OCI-LY1 (cell line): ENCODE results near the gene CNTNAP2.

Source experiments
- H2AFZ ChIP-seq: fragments of 200-600 bp; sonication (generic), shearing (Covaris generic); 2 replicates; pipeline ENCODE4 v1.6.0; 2014; ENCODE audit warnings: antibody characterized with exemption, mild to moderate bottlenecking, low read length
- H3F3A ChIP-seq: fragments of 200-600 bp; sonication (generic), shearing (Covaris generic); 2 replicates; pipeline ENCODE4 v1.6.0; 2014; ENCODE audit warnings: mild to moderate bottlenecking, antibody characterized with exemption, low read length, moderate library complexity; ENCODE audit not compliant: insufficient read depth
- H3K27ac ChIP-seq: fragments of 200-600 bp; sonication (generic); 2 replicates; pipeline ENCODE4 v1.5.1; 2014; ENCODE audit warnings: low read length, mixed run types, mild to moderate bottlenecking, low read depth; ENCODE audit not compliant: poor library complexity, severe bottlenecking
- H3K27me3 ChIP-seq: fragments of 200-600 bp; sonication (generic); 2 replicates; pipeline ENCODE4 v1.6.0; 2014; ENCODE audit warnings: antibody characterized with exemption, mild to moderate bottlenecking, low read length, moderate library complexity; ENCODE audit not compliant: insufficient read depth
- H3K36me3 ChIP-seq: fragments of 200-600 bp; sonication (generic); 2 replicates; pipeline ENCODE4 v1.6.1; 2014; ENCODE audit warnings: mild to moderate bottlenecking, antibody characterized with exemption, low read length, moderate library complexity, mixed read lengths; ENCODE audit not compliant: insufficient read depth
- H3K4me1 ChIP-seq: fragments of 200-600 bp; sonication (generic); 2 replicates; pipeline ENCODE4 v1.5.1; 2014; ENCODE audit warnings: mild to moderate bottlenecking, low read length, moderate library complexity; ENCODE audit not compliant: insufficient read depth, severe bottlenecking
- H3K4me2 ChIP-seq: fragments of 200-600 bp; sonication (generic), shearing (Covaris generic); 2 replicates; pipeline ENCODE4 v1.6.1; 2014; ENCODE audit warnings: low read length
- H3K4me3 ChIP-seq: fragments of 200-600 bp; sonication (generic); 2 replicates; pipeline ENCODE4 v1.5.1; 2014; ENCODE audit warnings: low read length, low read depth, mild to moderate bottlenecking, mixed read lengths; ENCODE audit not compliant: poor library complexity, severe bottlenecking
- H3K79me2 ChIP-seq: fragments of 200-600 bp; shearing (Covaris generic); 2 replicates; pipeline ENCODE4 v1.6.1; 2016; ENCODE audit warnings: mixed run types, low read length, mixed read lengths; ENCODE audit not compliant: insufficient read depth
- H3K9ac ChIP-seq: fragments of 200-600 bp; sonication (generic), shearing (Covaris generic); 2 replicates; pipeline ENCODE4 v1.6.1; 2014; ENCODE audit warnings: mild to moderate bottlenecking, low read length, mixed read lengths
- H3K9me2 ChIP-seq: fragments of 200-600 bp; sonication (generic), shearing (Covaris generic); 2 replicates; pipeline ENCODE4 v1.6.1; 2014; ENCODE audit warnings: low read depth, mild to moderate bottlenecking, low read length, mixed read lengths
- H3K9me3 ChIP-seq: fragments of 200-600 bp; shearing (Covaris generic); 2 replicates; pipeline ENCODE4 v1.6.1; 2014; ENCODE audit warnings: low read length, mixed read lengths
- H4K20me1 ChIP-seq: fragments of 200-600 bp; sonication (generic), shearing (Covaris generic); 2 replicates; pipeline ENCODE4 v1.6.0; 2016; ENCODE audit warnings: mild to moderate bottlenecking, low read length; ENCODE audit not compliant: insufficient read depth
- CTCF ChIP-seq: fragments of 200-600 bp; sonication (generic), shearing (Covaris generic); IDR thresholded peaks from 2 replicates; pipeline ENCODE4 v1.5.1; 2017; ENCODE audit warnings: mild to moderate bottlenecking, antibody characterized with exemption, low read length, moderate library complexity, mixed read lengths
- EZH2 ChIP-seq: fragments of 200-600 bp; sonication (generic), shearing (Covaris generic); IDR thresholded peaks from 2 replicates; pipeline ENCODE4 v1.8.0; 2017; ENCODE audit warnings: borderline replicate concordance, mixed run types, mild to moderate bottlenecking, antibody characterized with exemption, low read length, moderate library complexity, mixed read lengths

Gene CNTNAP2

GRCh38 chr7:146654048-146654447, 537.4 kb downstream of the CNTNAP2 start:
- no peaks in the 10 kb centered on the region for H3F3A ChIP-seq
- H3K4me1 ChIP-seq = peaks cover 75% of the 10 kb centered on the region
- H3K4me3 ChIP-seq = no peak overlapping the region
- no peaks in the 10 kb centered on the region for H3K79me2 ChIP-seq
- peaks cover 15% of the 10 kb centered on the region; the same call in 1 of the 2 replicates for H3K9me3 ChIP-seq
- no peaks in the 10 kb centered on the region for H4K20me1 ChIP-seq
- no peaks in the 10 kb centered on the region for H3K9me2 ChIP-seq
- no peaks in the 10 kb centered on the region for H3K27me3 ChIP-seq
- peaks cover 36% of the 10 kb centered on the region for H3K36me3 ChIP-seq
- no peak for TF ChIP-seq CTCF
- TF ChIP-seq EZH2 = no peak
- peak overlapping the region; percentile 70; the same call in 1 of the 2 replicates for H2AFZ ChIP-seq
- H3K4me2 ChIP-seq = peak overlapping the region; percentile 5; the same call in 1 of the 2 replicates
- peak overlapping the region; percentile 98 for H3K27ac ChIP-seq
- H3K9ac ChIP-seq = peak overlapping the region; percentile 32; the same call in 1 of the 2 replicates

- H3K79me2 ChIP-seq = no peaks in the 10 kb centered on the region
- H4K20me1 ChIP-seq = no peaks in the 10 kb centered on the region
- peaks cover 89% of the 10 kb centered on the region for H3K4me1 ChIP-seq
- H3K4me2 ChIP-seq = peak overlapping the region; percentile 62
- H3K9ac ChIP-seq = peak overlapping the region; percentile 67
- H3F3A ChIP-seq = no peaks in the 10 kb centered on the region
- H3K27me3 ChIP-seq = no peaks in the 10 kb centered on the region
- no peaks in the 10 kb centered on the region for H3K9me2 ChIP-seq
- no peak overlapping the region for H2AFZ ChIP-seq
- TF ChIP-seq EZH2 (no peak), CTCF (no peak)
- H3K4me3 ChIP-seq = peak overlapping the region; percentile 33
- peaks cover 42% of the 10 kb centered on the region for H3K36me3 ChIP-seq
- peak overlapping the region; percentile 98 for H3K27ac ChIP-seq
- peaks cover 18% of the 10 kb centered on the region; the same call in 1 of the 2 replicates for H3K9me3 ChIP-seq
Observed at GRCh38 chr7:146655928-146656797, 539.6 kb downstream of the CNTNAP2 start.

GRCh38 chr7:146656988-146657387, 540.4 kb downstream of the CNTNAP2 start:
- TF ChIP-seq CTCF = peak; percentile 59; the same call in 1 of the 2 replicates
- no peak for TF ChIP-seq EZH2
- Histone ChIP-seq H3K79me2 (no peaks in the 10 kb centered on the region), H3F3A (no peaks in the 10 kb centered on the region), H3K4me2 (peak overlapping the region; percentile 62), H3K36me3 (peaks cover 35% of the 10 kb centered on the region), H3K4me1 (peaks cover 92% of the 10 kb centered on the region), H3K27me3 (no peaks in the 10 kb centered on the region), H3K27ac (peak overlapping the region; percentile 98), H3K9ac (peak overlapping the region; percentile 67), H3K4me3 (no peak overlapping the region), H3K9me3 (peaks cover 13% of the 10 kb centered on the region; the same call in 1 of the 2 replicates), H3K9me2 (no peaks in the 10 kb centered on the region), H2AFZ (peak overlapping the region; percentile 38), H4K20me1 (no peaks in the 10 kb centered on the region)
